Calu3 (cell line): ENCODE results near the gene C3orf52. TPM values are rescaled to one million over a fixed set of nuclear protein-coding genes. Genes with fewer than 3 reads are reported as not detected.

Experiments used
- BruUV-seq: library from RNA; stranded (reverse); fragments of 400-500 nt; replicated peaks from 2 replicates; lab custom pipeline; 2021; lab: Mats Ljungman, UMichigan
- CTCF ChIA-PET: fragments of 300-600 bp; sonication (Branson Sonifier 250); formaldehyde crosslinking; loops from one replicate; lab custom pipeline; 2022; ENCODE audit warnings: antibody characterized with exemption; lab: Charles Lee
- DNase-seq: peaks from one replicate; pipeline ENCODE4 v3.0.0; 2022
- H3K27ac Mint-ChIP-seq: one replicate; pipeline ENCODE4 v1.8.0; 2022; ENCODE audit warnings: mixed read lengths; ENCODE audit not compliant: unreplicated experiment
- H3K27me3 Mint-ChIP-seq: one replicate; pipeline ENCODE4 v1.8.0; 2022; ENCODE audit warnings: mixed read lengths; ENCODE audit not compliant: unreplicated experiment
- H3K36me3 Mint-ChIP-seq: one replicate; pipeline ENCODE4 v1.8.0; 2022; ENCODE audit warnings: mild to moderate bottlenecking, moderate library complexity, mixed read lengths; ENCODE audit not compliant: insufficient read depth, unreplicated experiment
- H3K4me1 Mint-ChIP-seq: one replicate; pipeline ENCODE4 v1.8.0; 2022; ENCODE audit warnings: mild to moderate bottlenecking, low read depth, mixed read lengths; ENCODE audit not compliant: unreplicated experiment
- H3K4me3 Mint-ChIP-seq: one replicate; pipeline ENCODE4 v1.8.0; 2022; ENCODE audit warnings: mild to moderate bottlenecking, low read depth, moderate library complexity, mixed read lengths; ENCODE audit not compliant: unreplicated experiment
- H3K9me3 Mint-ChIP-seq: one replicate; pipeline ENCODE4 v1.8.0; 2022; ENCODE audit warnings: low read depth, mixed read lengths; ENCODE audit not compliant: unreplicated experiment
- intact Hi-C: fragments of 100-400 bp; cut with micrococcal nuclease; formaldehyde crosslinking; loops from one replicate; pipeline ENCODE4 v1.10.0; 2022; ENCODE audit not compliant: unreplicated experiment
- total RNA-seq: library from RNA; stranded (reverse); gene quantifications from 2 replicates; pipeline ENCODE4 v1.2.3, GENCODE V29; 2022
- TF ChIP-seq, protein P1 (sequence below): fragments of 200-600 bp; IDR thresholded peaks from one replicate; pipeline ENCODE4 v1.8.0; 2022; ENCODE audit warnings: antibody characterized with exemption; ENCODE audit not compliant: unreplicated experiment

The C3orf52 gene
- total RNA-seq, 1 experiment from 2014 or later = 28.2 TPM

DNA sequence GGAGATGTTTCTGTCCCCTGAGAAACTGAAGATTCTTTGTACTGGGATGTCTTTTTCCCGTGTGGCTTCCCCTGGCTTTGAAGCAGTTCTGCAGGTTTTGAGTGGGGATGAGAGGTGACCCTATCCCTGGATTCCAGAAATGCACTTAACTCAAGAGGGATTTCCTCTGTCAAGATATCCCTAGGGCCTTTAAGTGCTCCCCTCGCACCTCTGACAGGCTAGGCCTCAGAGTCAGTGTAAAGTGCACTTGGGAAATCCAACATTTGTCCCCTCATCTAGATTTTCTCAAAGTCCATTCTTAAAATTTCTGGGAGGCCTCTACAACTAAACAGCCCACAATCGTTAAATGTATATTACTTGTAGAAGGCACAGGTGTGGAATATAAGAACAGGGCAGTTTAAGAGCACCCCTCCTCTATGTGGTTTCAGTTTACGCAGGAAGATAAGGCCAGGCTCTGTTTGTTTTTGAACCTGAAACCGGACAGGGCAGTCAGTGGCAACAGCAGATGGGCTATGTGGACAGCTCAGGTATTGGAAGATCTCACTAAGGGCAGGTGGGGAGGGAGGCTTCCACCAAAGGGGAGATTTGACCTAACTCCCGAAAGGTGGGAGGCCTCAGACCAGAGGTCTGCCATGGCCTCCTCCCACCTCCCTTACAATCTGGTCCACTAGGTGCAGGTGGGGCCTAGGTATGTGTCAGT lies 4.8 kb downstream of the C3orf52 start:
- CTCF ChIA-PET = no interaction called here
- TF ChIP-seq, protein P1, sequence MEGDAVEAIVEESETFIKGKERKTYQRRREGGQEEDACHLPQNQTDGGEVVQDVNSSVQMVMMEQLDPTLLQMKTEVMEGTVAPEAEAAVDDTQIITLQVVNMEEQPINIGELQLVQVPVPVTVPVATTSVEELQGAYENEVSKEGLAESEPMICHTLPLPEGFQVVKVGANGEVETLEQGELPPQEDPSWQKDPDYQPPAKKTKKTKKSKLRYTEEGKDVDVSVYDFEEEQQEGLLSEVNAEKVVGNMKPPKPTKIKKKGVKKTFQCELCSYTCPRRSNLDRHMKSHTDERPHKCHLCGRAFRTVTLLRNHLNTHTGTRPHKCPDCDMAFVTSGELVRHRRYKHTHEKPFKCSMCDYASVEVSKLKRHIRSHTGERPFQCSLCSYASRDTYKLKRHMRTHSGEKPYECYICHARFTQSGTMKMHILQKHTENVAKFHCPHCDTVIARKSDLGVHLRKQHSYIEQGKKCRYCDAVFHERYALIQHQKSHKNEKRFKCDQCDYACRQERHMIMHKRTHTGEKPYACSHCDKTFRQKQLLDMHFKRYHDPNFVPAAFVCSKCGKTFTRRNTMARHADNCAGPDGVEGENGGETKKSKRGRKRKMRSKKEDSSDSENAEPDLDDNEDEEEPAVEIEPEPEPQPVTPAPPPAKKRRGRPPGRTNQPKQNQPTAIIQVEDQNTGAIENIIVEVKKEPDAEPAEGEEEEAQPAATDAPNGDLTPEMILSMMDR = no peak
- Mint-ChIP-seq H3K27ac (peak overlapping the region; percentile 81), H3K4me1 (peaks cover 69% of the 10 kb centered on the region), H3K27me3 (no peaks in the 10 kb centered on the region), H3K36me3 (peaks cover 43% of the 10 kb centered on the region), H3K4me3 (peak overlapping the region; percentile 57), H3K9me3 (no peaks in the 10 kb centered on the region)
- BruUV-seq = no TSS peak
- DNase-seq = peak; percentile 38
- intact Hi-C loops = no loop called here

DNA sequence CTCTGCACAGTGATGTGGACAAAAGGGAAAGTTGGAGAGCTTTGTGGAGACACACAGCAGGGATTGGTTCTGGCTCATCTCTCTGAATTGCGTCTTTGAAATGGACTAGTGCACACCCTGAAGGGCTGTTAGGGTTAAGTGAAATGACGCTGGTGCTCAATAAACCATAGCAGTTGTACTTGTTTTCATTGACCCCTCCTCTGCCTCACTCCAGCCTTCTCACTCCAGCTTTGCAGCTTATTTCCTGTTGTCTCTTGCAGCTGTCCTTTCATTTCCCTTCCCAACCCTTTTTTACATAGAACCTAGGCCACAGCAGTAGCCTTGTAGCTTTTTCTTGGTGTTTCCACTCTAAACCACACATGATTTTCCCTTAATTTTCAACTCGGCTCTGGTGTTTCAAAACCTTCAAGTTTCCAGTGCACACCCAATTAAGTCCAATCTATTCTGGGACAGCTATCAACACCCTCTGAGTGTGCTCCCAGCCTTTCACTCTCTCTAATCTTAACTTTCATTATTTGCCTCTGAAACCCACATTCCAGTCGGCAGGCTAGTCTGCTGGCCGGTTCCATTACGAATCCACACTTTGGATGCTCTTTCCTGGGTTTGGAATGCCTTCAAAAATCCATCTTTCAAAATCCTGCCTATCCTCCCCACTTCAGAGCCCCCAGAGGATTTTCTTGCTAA lies 6.4 kb downstream of the C3orf52 start:
- CTCF ChIA-PET = interaction anchor here (1.1 to 1.3 kb wide), 2 partner anchors 19 to 79 kb away, joined by 3 to 5 read pairs; no protein-coding TSS in a partner anchor
- intact Hi-C loops = no loop called here

DNA sequence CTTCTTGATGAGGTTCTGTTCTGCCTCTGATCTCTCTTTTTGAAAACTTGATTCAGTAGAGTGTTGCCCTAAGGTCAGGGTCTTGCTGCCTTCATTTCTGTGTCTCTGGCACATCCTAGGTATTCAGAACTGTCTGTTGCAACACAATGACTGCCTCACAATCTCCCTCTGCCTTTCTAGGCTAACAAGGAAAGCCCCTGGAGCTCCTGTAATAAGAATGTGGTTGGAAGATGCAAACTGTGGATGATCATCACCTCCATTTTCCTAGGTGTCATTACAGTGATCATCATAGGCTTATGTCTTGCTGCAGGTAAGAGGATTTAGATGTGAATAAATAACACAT lies 7.0 kb downstream of the C3orf52 start:
- CTCF ChIA-PET = no interaction called here
- BruUV-seq = no TSS peak
- peaks cover 25% of the 10 kb centered on the region for H3K36me3 Mint-ChIP-seq
- no peak for DNase-seq
- intact Hi-C loops = no loop called here
- TF ChIP-seq, protein P1 = no peak
- H3K27me3 Mint-ChIP-seq = no peaks in the 10 kb centered on the region
- peak overlapping the region; percentile 44 for H3K4me3 Mint-ChIP-seq
- no peaks in the 10 kb centered on the region for H3K9me3 Mint-ChIP-seq
- H3K4me1 Mint-ChIP-seq = peaks cover 85% of the 10 kb centered on the region
- peak overlapping the region; percentile 43 for H3K27ac Mint-ChIP-seq

More for the DNA sequence above, 6.4 kb downstream of the C3orf52 start:
- peak overlapping the region; percentile 43 for H3K27ac Mint-ChIP-seq
- no peaks in the 10 kb centered on the region for H3K9me3 Mint-ChIP-seq
- H3K27me3 Mint-ChIP-seq = no peaks in the 10 kb centered on the region
- peaks cover 27% of the 10 kb centered on the region for H3K36me3 Mint-ChIP-seq
- peaks cover 85% of the 10 kb centered on the region for H3K4me1 Mint-ChIP-seq
- no peak for DNase-seq
- BruUV-seq = no TSS peak
- TF ChIP-seq, protein P1 = no peak
- peak overlapping the region; percentile 44 for H3K4me3 Mint-ChIP-seq

DNA sequence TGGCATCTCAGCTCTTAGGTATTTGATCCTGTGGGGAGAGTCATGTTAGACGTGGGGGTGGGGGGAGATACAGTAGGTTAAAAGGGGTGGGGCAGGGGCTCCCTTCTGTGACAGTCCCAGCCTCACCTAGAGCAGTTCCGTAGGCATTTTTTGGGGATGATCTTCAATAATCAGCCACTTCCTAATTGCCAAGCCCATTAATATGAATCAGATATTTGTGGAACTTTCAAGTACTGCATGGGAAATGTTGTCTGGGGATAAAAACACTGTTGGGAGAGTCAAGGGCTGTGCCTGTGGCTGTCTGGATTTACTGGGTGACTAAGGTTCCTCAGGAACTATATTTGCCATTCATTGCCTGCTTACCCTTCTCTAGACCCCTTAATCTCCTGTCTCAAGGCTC lies 9.5 kb downstream of the C3orf52 start:
- no peaks in the 10 kb centered on the region for H3K27me3 Mint-ChIP-seq
- no peak overlapping the region for H3K4me3 Mint-ChIP-seq
- peaks cover 83% of the 10 kb centered on the region for H3K4me1 Mint-ChIP-seq
- DNase-seq = no peak
- intact Hi-C loops = loop anchor here (2.0 kb wide), 1 partner anchor 21 kb away; no protein-coding TSS in a partner anchor
- H3K9me3 Mint-ChIP-seq = no peaks in the 10 kb centered on the region
- CTCF ChIA-PET = interaction anchor here (0.7 kb wide), 1 partner anchor 138 kb away, joined by 11 read pairs; no protein-coding TSS in a partner anchor
- no TSS peak for BruUV-seq
- TF ChIP-seq, protein P1 = no peak
- H3K36me3 Mint-ChIP-seq = peaks cover 23% of the 10 kb centered on the region
- H3K27ac Mint-ChIP-seq = no peak overlapping the region
